Activated gamma-delta T cell treated with anti-CD3 and anti-CD28 coated beads, Interleukin-2, amount 50 U/mL, for 16 hours (primary cell): ENCODE measurements around the gene CUBN.

Source experiments
- DNase-seq: peaks from one replicate; pipeline ENCODE4 v3.0.0-alpha.2; 2020; ENCODE audit warnings: low read depth

CUBN gene

GRCh38 chr10:16950656-16951601, 178.7 kb downstream of the CUBN start:
- no peak for DNase-seq

- no peak for DNase-seq
Observed at GRCh38 chr10:16949816-16950215, 179.8 kb downstream of the CUBN start.

GRCh38 chr10:16948361-16948760, 181.2 kb downstream of the CUBN start:
- DNase-seq = peak; percentile 14

GRCh38 chr10:16947069-16947468, 182.5 kb downstream of the CUBN start:
- DNase-seq = no peak

GRCh38 chr10:16945593-16945992, 184.0 kb downstream of the CUBN start:
- no peak for DNase-seq

GRCh38 chr10:16944986-16945385, 184.6 kb downstream of the CUBN start:
- no peak for DNase-seq

GRCh38 chr10:16944402-16944801, 185.2 kb downstream of the CUBN start:
- no peak for DNase-seq

GRCh38 chr10:16943295-16944285, 186.0 kb downstream of the CUBN start:
- no peak for DNase-seq

GRCh38 chr10:16942381-16943078, 187.1 kb downstream of the CUBN start:
- DNase-seq = no peak

- DNase-seq = no peak
Observed at GRCh38 chr10:16941870-16942269, 187.7 kb downstream of the CUBN start.

GRCh38 chr10:16941067-16941466, 188.5 kb downstream of the CUBN start:
- DNase-seq = no peak

GRCh38 chr10:16938952-16939351, 190.7 kb downstream of the CUBN start:
- no peak for DNase-seq

- DNase-seq = no peak
Observed at GRCh38 chr10:16934461-16934860, 195.2 kb downstream of the CUBN start.

GRCh38 chr10:16933783-16934182, 195.8 kb downstream of the CUBN start:
- DNase-seq = no peak

- no peak for DNase-seq
Observed at GRCh38 chr10:16931930-16932329, 197.7 kb downstream of the CUBN start.

- no peak for DNase-seq
Observed at GRCh38 chr10:16930540-16930939, 199.1 kb downstream of the CUBN start.

- DNase-seq = no peak
Observed at GRCh38 chr10:16929069-16929468, 200.5 kb downstream of the CUBN start.

- no peak for DNase-seq
Observed at GRCh38 chr10:16927546-16927945, 202.1 kb downstream of the CUBN start.

- DNase-seq = no peak
Observed at GRCh38 chr10:16923726-16924125, 205.9 kb downstream of the CUBN start.

GRCh38 chr10:16923309-16923708, 206.3 kb downstream of the CUBN start:
- DNase-seq = no peak

GRCh38 chr10:16919121-16919982, 210.3 kb downstream of the CUBN start:
- no peak for DNase-seq
